ENCODE results near the gene ARMC9. TPM values are rescaled to one million over a fixed set of nuclear protein-coding genes. Genes with fewer than 3 reads are reported as not detected.

The ARMC9 gene
- total RNA-seq, 1 experiment from 2014 or later, result 16.4 TPM

DNA sequence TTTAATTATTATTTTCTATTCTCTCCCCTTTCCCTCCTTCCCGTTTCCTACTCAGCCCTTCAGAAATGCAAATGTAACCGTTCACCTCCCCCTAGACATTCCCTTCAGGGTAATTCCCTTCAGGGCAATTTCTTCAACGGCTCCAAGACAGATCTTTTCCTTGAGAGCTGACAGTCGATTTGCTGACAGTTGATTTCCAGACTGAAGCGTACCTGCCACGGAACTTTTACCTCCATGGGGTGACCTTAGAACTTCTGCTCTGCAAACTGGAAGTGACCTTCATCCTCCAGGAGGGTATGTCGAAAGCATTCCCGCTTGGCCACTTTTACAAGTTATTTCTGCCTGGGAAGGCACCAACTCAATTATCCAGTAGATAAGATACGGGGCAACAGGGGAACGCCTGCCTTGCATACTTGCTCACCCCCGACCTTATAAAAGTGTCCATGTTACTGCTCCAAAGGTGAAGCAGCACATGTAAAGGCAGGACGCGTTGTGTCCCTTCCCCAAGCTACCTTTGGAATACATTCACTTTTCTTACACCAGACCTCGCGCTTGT is 215.6 kb downstream of the ARMC9 start (continued):
- TF ChIP-seq, protein P1, sequence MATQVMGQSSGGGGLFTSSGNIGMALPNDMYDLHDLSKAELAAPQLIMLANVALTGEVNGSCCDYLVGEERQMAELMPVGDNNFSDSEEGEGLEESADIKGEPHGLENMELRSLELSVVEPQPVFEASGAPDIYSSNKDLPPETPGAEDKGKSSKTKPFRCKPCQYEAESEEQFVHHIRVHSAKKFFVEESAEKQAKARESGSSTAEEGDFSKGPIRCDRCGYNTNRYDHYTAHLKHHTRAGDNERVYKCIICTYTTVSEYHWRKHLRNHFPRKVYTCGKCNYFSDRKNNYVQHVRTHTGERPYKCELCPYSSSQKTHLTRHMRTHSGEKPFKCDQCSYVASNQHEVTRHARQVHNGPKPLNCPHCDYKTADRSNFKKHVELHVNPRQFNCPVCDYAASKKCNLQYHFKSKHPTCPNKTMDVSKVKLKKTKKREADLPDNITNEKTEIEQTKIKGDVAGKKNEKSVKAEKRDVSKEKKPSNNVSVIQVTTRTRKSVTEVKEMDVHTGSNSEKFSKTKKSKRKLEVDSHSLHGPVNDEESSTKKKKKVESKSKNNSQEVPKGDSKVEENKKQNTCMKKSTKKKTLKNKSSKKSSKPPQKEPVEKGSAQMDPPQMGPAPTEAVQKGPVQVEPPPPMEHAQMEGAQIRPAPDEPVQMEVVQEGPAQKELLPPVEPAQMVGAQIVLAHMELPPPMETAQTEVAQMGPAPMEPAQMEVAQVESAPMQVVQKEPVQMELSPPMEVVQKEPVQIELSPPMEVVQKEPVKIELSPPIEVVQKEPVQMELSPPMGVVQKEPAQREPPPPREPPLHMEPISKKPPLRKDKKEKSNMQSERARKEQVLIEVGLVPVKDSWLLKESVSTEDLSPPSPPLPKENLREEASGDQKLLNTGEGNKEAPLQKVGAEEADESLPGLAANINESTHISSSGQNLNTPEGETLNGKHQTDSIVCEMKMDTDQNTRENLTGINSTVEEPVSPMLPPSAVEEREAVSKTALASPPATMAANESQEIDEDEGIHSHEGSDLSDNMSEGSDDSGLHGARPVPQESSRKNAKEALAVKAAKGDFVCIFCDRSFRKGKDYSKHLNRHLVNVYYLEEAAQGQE (IDR thresholded peaks at IDR 0.05; ENCODE audit: low read depth), result no peak
- TF ChIP-seq, protein P2, sequence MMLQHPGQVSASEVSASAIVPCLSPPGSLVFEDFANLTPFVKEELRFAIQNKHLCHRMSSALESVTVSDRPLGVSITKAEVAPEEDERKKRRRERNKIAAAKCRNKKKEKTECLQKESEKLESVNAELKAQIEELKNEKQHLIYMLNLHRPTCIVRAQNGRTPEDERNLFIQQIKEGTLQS (IDR thresholded peaks at IDR 0.05), result no peak

- ChIA-PET CTCF (no interaction called here), RAD21 (ENCODE audit: low non-redundant PET in 1 of 2, low total read pairs in 2 of 2, uncharacterized antibody in 2 of 2, unreplicated experiment in 2 of 2) (no interaction called here), POLR2A (no interaction called here)
- Histone ChIP-seq H3K79me2 (ENCODE audit: insufficient read depth, low read length) (no peaks in the 10 kb centered on the region), H3K4me3 (replicated peaks in 1 of 2; ENCODE audit: low read depth in 1 of 2, low read length in 2 of 2) (no peak overlapping the region), H3K9ac (ENCODE audit: low read length) (no peak overlapping the region), H3K36me3 (ENCODE audit: control insufficient read depth in 1 of 2, insufficient read depth in 2 of 2, low read length in 2 of 2) (no peaks in the 10 kb centered on the region), H2AFZ (ENCODE audit: low read depth, low read length, poor library complexity, severe bottlenecking) (no peak overlapping the region), H3K27me3 (ENCODE audit: insufficient read depth, low read length) (no peaks in the 10 kb centered on the region), H3K9me2 (ENCODE audit: insufficient read depth) (no peaks in the 10 kb centered on the region), H3K4me2 (ENCODE audit: low read length) (no peak overlapping the region), H3K4me1 (ENCODE audit: control insufficient read depth in 1 of 2, insufficient read depth in 2 of 2, low read length in 2 of 2) (peaks cover 0 to 13% of the 10 kb centered on the region in 2 experiments; a peak in 1 of 4 replicates), H3K9me3 (ENCODE audit: control insufficient read depth in 1 of 2, insufficient read depth in 1 of 2, low read depth in 1 of 2, low read length in 2 of 2) (peaks cover 6 to 9% of the 10 kb centered on the region in 2 experiments; a peak in 2 of 4 replicates), H4K20me1 (ENCODE audit: insufficient read depth) (no peaks in the 10 kb centered on the region), H3K27ac (ENCODE audit: low read depth, low read length) (no peak overlapping the region)
- ATAC-seq (no peak), DNase-seq (ENCODE audit: low read depth, low spot score) (no peak)
- intact Hi-C loops (cut with micrococcal nuclease), result no loop called here
- TF ChIP-seq POLR2A (IDR thresholded peaks at IDR 0.05; ENCODE audit: borderline replicate concordance, extremely low read depth, insufficient read depth, insufficient read length) (no peak), YY1 (IDR thresholded peaks at IDR 0.05; ENCODE audit: extremely low read depth, insufficient replicate concordance, low read depth, low read length) (no peak), CEBPB (IDR thresholded peaks at IDR 0.05; ENCODE audit: low read depth) (no peak), TCF7L2 (IDR thresholded peaks at IDR 0.05; ENCODE audit: borderline replicate concordance, extremely low read depth, insufficient read depth, insufficient read length) (no peak), ELF1 (IDR thresholded peaks at IDR 0.05; ENCODE audit: borderline replicate concordance, low read depth) (no peak), SIN3A (IDR thresholded peaks at IDR 0.05; ENCODE audit: low read depth) (no peak)
- BruUV-seq (replicated peaks), result no TSS peak
Observed at GRCh38 chr2:231415029-231415428, 216.6 kb downstream of the ARMC9 start.
